Measurements from ENCODE around the gene SLC26A1. TPM values are rescaled to one million over a fixed set of nuclear protein-coding genes. Genes with fewer than 3 reads are reported as not detected.

SLC26A1 gene
- total RNA-seq, 1 experiment from 2014 or later, result 0.22 TPM

GRCh38 chr4:1019320-1019719 is 26.1 kb upstream of the SLC26A1 start:
- Histone ChIP-seq H3K9me3 (ENCODE audit: control insufficient read depth in 1 of 2, insufficient read depth in 1 of 2, low read depth in 1 of 2, low read length in 2 of 2) (no peaks in the 10 kb centered on the region), H3K4me1 (ENCODE audit: control insufficient read depth in 1 of 2, insufficient read depth in 2 of 2, low read length in 2 of 2) (peaks cover 0 to 9% of the 10 kb centered on the region in 2 experiments; a peak in 1 of 4 replicates), H3K9ac (ENCODE audit: low read length) (no peak overlapping the region), H3K27ac (ENCODE audit: low read depth, low read length) (no peak overlapping the region), H3K79me2 (ENCODE audit: insufficient read depth, low read length) (peaks cover 3% of the 10 kb centered on the region; the same call in 1 of the 2 replicates), H3K4me2 (ENCODE audit: low read length) (no peak overlapping the region), H4K20me1 (ENCODE audit: insufficient read depth) (no peaks in the 10 kb centered on the region), H2AFZ (ENCODE audit: low read depth, low read length, poor library complexity, severe bottlenecking) (no peak overlapping the region), H3K4me3 (replicated peaks in 1 of 2; ENCODE audit: low read depth in 1 of 2, low read length in 2 of 2) (no peak overlapping the region), H3K36me3 (ENCODE audit: control insufficient read depth in 1 of 2, insufficient read depth in 2 of 2, low read length in 2 of 2) (no peaks in the 10 kb centered on the region; a peak in 1 of 4 replicates), H3K27me3 (ENCODE audit: insufficient read depth, low read length) (no peaks in the 10 kb centered on the region), H3K9me2 (ENCODE audit: insufficient read depth) (no peaks in the 10 kb centered on the region)
- no TSS peak for BruUV-seq (replicated peaks)
- ChIA-PET POLR2A (no interaction called here), CTCF (no interaction called here), RAD21 (ENCODE audit: low non-redundant PET in 1 of 2, low total read pairs in 2 of 2, uncharacterized antibody in 2 of 2, unreplicated experiment in 2 of 2) (no interaction called here)
- no peak for DNase-seq (ENCODE audit: low read depth, low spot score)
- intact Hi-C loops (cut with micrococcal nuclease), result no loop called here
- TF ChIP-seq, protein P1, sequence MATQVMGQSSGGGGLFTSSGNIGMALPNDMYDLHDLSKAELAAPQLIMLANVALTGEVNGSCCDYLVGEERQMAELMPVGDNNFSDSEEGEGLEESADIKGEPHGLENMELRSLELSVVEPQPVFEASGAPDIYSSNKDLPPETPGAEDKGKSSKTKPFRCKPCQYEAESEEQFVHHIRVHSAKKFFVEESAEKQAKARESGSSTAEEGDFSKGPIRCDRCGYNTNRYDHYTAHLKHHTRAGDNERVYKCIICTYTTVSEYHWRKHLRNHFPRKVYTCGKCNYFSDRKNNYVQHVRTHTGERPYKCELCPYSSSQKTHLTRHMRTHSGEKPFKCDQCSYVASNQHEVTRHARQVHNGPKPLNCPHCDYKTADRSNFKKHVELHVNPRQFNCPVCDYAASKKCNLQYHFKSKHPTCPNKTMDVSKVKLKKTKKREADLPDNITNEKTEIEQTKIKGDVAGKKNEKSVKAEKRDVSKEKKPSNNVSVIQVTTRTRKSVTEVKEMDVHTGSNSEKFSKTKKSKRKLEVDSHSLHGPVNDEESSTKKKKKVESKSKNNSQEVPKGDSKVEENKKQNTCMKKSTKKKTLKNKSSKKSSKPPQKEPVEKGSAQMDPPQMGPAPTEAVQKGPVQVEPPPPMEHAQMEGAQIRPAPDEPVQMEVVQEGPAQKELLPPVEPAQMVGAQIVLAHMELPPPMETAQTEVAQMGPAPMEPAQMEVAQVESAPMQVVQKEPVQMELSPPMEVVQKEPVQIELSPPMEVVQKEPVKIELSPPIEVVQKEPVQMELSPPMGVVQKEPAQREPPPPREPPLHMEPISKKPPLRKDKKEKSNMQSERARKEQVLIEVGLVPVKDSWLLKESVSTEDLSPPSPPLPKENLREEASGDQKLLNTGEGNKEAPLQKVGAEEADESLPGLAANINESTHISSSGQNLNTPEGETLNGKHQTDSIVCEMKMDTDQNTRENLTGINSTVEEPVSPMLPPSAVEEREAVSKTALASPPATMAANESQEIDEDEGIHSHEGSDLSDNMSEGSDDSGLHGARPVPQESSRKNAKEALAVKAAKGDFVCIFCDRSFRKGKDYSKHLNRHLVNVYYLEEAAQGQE (IDR thresholded peaks at IDR 0.05; ENCODE audit: low read depth), result no peak
- TF ChIP-seq SIN3A (IDR thresholded peaks at IDR 0.05; ENCODE audit: low read depth) (no peak), POLR2AphosphoS5 (IDR thresholded peaks at IDR 0.05; ENCODE audit: low read depth, low read length) (no peak), TCF7L2 (IDR thresholded peaks at IDR 0.05; ENCODE audit: borderline replicate concordance, extremely low read depth, insufficient read depth, insufficient read length) (no peak), RAD21 (IDR thresholded peaks at IDR 0.05; ENCODE audit: low read depth) (no peak), CBX3 (IDR thresholded peaks at IDR 0.05; ENCODE audit: low read depth) (no peak), ZFX (IDR thresholded peaks at IDR 0.05) (no peak), JUND (IDR thresholded peaks at IDR 0.05) (no peak), ELF1 (IDR thresholded peaks at IDR 0.05; ENCODE audit: borderline replicate concordance, low read depth) (no peak)
- TF ChIP-seq, protein P2, sequence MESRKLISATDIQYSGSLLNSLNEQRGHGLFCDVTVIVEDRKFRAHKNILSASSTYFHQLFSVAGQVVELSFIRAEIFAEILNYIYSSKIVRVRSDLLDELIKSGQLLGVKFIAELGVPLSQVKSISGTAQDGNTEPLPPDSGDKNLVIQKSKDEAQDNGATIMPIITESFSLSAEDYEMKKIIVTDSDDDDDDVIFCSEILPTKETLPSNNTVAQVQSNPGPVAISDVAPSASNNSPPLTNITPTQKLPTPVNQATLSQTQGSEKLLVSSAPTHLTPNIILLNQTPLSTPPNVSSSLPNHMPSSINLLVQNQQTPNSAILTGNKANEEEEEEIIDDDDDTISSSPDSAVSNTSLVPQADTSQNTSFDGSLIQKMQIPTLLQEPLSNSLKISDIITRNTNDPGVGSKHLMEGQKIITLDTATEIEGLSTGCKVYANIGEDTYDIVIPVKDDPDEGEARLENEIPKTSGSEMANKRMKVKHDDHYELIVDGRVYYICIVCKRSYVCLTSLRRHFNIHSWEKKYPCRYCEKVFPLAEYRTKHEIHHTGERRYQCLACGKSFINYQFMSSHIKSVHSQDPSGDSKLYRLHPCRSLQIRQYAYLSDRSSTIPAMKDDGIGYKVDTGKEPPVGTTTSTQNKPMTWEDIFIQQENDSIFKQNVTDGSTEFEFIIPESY (IDR thresholded peaks at IDR 0.05; ENCODE audit: extremely low read depth, insufficient replicate concordance, low read length), result no peak
- TF ChIP-seq, protein P3, sequence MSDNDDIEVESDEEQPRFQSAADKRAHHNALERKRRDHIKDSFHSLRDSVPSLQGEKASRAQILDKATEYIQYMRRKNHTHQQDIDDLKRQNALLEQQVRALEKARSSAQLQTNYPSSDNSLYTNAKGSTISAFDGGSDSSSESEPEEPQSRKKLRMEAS (IDR thresholded peaks at IDR 0.05), result no peak
- no peak for ATAC-seq
